ENCODE measurements around the gene GRIPAP1.

- no peak for TF ChIP-seq CTCF (IDR thresholded peaks at IDR 0.05)
- no peak for TF ChIP-seq POLR2A (IDR thresholded peaks at IDR 0.05)
These were observed 59.2 kb downstream of the GRIPAP1 start for GRCh38 chrX:48942895-48943294.

All from lower leg skin (tissue), 3 donors.